C4-2B (cell line): ENCODE results near the gene HS2ST1.
"Not testable (repeated sequence)": the region's sequence is repeated elsewhere in the genome, so short reads cannot be mapped to it uniquely, and the experiment has no call there.

Experiments
- H3K27ac ChIP-seq: fragments of 450-650 bp; 2 replicates; pipeline ENCODE4 v1.5.1; 2017
- CTCF ChIP-seq: fragments of 450-650 bp; conservative IDR thresholded peaks from 2 replicates; pipeline ENCODE4 v1.5.1; 2017; ENCODE audit warnings: mild to moderate bottlenecking
- ZFX ChIP-seq: fragments of 450-650 bp; IDR thresholded peaks from 2 replicates; pipeline ENCODE4 v1.6.1; 2017

The HS2ST1 gene

GRCh38 chr1:87056974-87057373 lies 142.5 kb downstream of the HS2ST1 start:
- TF ChIP-seq CTCF (no peak), ZFX (no peak)
- no peak overlapping the region for H3K27ac ChIP-seq

- TF ChIP-seq ZFX: no peak
- TF ChIP-seq CTCF: no peak
- no peak overlapping the region for H3K27ac ChIP-seq
These were observed 143.9 kb downstream of the HS2ST1 start for GRCh38 chr1:87058343-87058649.

GRCh38 chr1:87061742-87062156 lies 147.3 kb downstream of the HS2ST1 start:
- no peak overlapping the region for H3K27ac ChIP-seq
- TF ChIP-seq CTCF: no peak
- no peak for TF ChIP-seq ZFX

- TF ChIP-seq ZFX (no peak), CTCF (no peak)
- no peak overlapping the region for H3K27ac ChIP-seq
These were observed 148.3 kb downstream of the HS2ST1 start for GRCh38 chr1:87062687-87063086.

GRCh38 chr1:87064309-87064708 lies 149.9 kb downstream of the HS2ST1 start:
- TF ChIP-seq CTCF: no peak
- TF ChIP-seq ZFX: no peak
- no peak overlapping the region for H3K27ac ChIP-seq

- H3K27ac ChIP-seq: no peak overlapping the region
- TF ChIP-seq ZFX (no peak), CTCF (no peak)
These were observed 150.6 kb downstream of the HS2ST1 start for GRCh38 chr1:87064986-87065385.

- not testable (repeated sequence) for H3K27ac ChIP-seq
These were observed 152.3 kb downstream of the HS2ST1 start for GRCh38 chr1:87066708-87067107.

- no peak for TF ChIP-seq CTCF
- no peak for TF ChIP-seq ZFX
- no peak overlapping the region for H3K27ac ChIP-seq
These were observed 158.0 kb downstream of the HS2ST1 start for GRCh38 chr1:87072411-87072810.
